HepG2 (cell line): ENCODE measurements around the gene REM2. TPM values are rescaled to one million over a fixed set of nuclear protein-coding genes. Genes with fewer than 3 reads are reported as not detected.

Experiments used
- ATF7-NPFF ChIP-seq: sonication (generic); formaldehyde crosslinking; IDR thresholded peaks from 2 replicates; pipeline ENCODE4 v1.8.1; 2023; ENCODE audit warnings: mild to moderate bottlenecking, low read depth, missing genetic modification reagents, moderate library complexity
- ATRX ChIP-seq: sonication (generic); formaldehyde crosslinking; IDR thresholded peaks from 2 replicates; pipeline ENCODE4 v1.4.0; 2020; ENCODE audit warnings: missing genetic modification reagents, borderline replicate concordance
- FOXK2 ChIP-seq: fragments of 450-650 bp; IDR thresholded peaks from 2 replicates; pipeline ENCODE4 v1.6.1; 2016
- GLI4 ChIP-seq: sonication (generic); formaldehyde crosslinking; IDR thresholded peaks from 2 replicates; pipeline ENCODE4 v1.5.1; 2020; ENCODE audit warnings: missing genetic modification reagents, mild to moderate bottlenecking, moderate library complexity, borderline replicate concordance
- HNRNPH1 ChIP-seq: fragments of 200-400 bp; formaldehyde crosslinking; optimal IDR thresholded peaks from 2 replicates; pipeline ENCODE3; 2017; ENCODE audit warnings: mild to moderate bottlenecking, low read depth, low read length
- KDM4B ChIP-seq: sonication (generic); formaldehyde crosslinking; IDR thresholded peaks from 2 replicates; pipeline ENCODE4 v1.4.0; 2020; ENCODE audit warnings: missing genetic modification reagents
- NFE2 ChIP-seq: sonication (generic); formaldehyde crosslinking; IDR thresholded peaks from 2 replicates; pipeline ENCODE4 v1.4.0; 2020; ENCODE audit warnings: missing genetic modification reagents
- NFE2L2 ChIP-seq: fragments of 150-350 bp; IDR thresholded peaks from 2 replicates; pipeline ENCODE4 v1.6.1; 2014; ENCODE audit warnings: low read length
- NKX3-1 ChIP-seq: sonication (generic); formaldehyde crosslinking; IDR thresholded peaks from 2 replicates; pipeline ENCODE4 v1.5.0; 2020; ENCODE audit warnings: missing genetic modification reagents
- POLR2AphosphoS2 ChIP-seq: IDR thresholded peaks from 2 replicates; pipeline ENCODE4 v1.6.1; 2011; ENCODE audit warnings: low read depth, low read length, improper control_type of control experiment
- REL ChIP-seq: sonication (generic); formaldehyde crosslinking; conservative IDR thresholded peaks from 2 replicates; pipeline ENCODE4 v1.8.0; 2022; ENCODE audit warnings: mild to moderate bottlenecking, missing genetic modification reagents, moderate library complexity
- SRY ChIP-seq: sonication (generic); formaldehyde crosslinking; IDR thresholded peaks from 2 replicates; pipeline ENCODE4 v1.8.0; 2022; ENCODE audit warnings: mild to moderate bottlenecking, missing genetic modification reagents
- SUZ12 ChIP-seq: fragments of 150-350 bp; IDR thresholded peaks from 2 replicates; pipeline ENCODE4 v1.6.1; 2014; ENCODE audit warnings: low read depth, low read length
- ZNF296 ChIP-seq: sonication (generic); formaldehyde crosslinking; conservative IDR thresholded peaks from 2 replicates; pipeline ENCODE4 v1.5.0; 2020; ENCODE audit warnings: mild to moderate bottlenecking, missing genetic modification reagents
- ZNF326 ChIP-seq: sonication (generic); formaldehyde crosslinking; IDR thresholded peaks from 2 replicates; pipeline ENCODE4 v1.4.0; 2020; ENCODE audit warnings: missing genetic modification reagents, borderline replicate concordance
- ZNF546 ChIP-seq: sonication (generic); formaldehyde crosslinking; conservative IDR thresholded peaks from 2 replicates; pipeline ENCODE4 v1.8.1; 2023; ENCODE audit warnings: mild to moderate bottlenecking, missing genetic modification reagents
- ZNF605 ChIP-seq: sonication (generic); formaldehyde crosslinking; IDR thresholded peaks from 2 replicates; pipeline ENCODE4 v1.8.0; 2022; ENCODE audit warnings: mild to moderate bottlenecking, missing genetic modification reagents
- ZNF614 ChIP-seq: IDR thresholded peaks from 2 replicates; pipeline ENCODE4 v1.6.1; 2018; ENCODE audit warnings: missing biosample characterization, missing genetic modification reagents, inconsistent platforms, borderline replicate concordance
- ZNF709 ChIP-seq: sonication (generic); formaldehyde crosslinking; IDR thresholded peaks from 2 replicates; pipeline ENCODE4 v1.5.0; 2020; ENCODE audit warnings: mild to moderate bottlenecking, missing genetic modification reagents
- ZNF782 ChIP-seq: sonication (generic); formaldehyde crosslinking; IDR thresholded peaks from 2 replicates; pipeline ENCODE4 v1.4.0; 2020; ENCODE audit warnings: missing genetic modification reagents, mild to moderate bottlenecking, borderline replicate concordance
- polyA plus RNA-seq, 8 experiments: library from polyadenylated mRNA; depleted of rRNA in 3 of 8; stranded (reverse) in 7 of 8; unstranded in 1 of 8; fragments of >200 nt; fragmentation: Illumina TruSeq in 4 of 8; extraction: Trizol in 4 of 8; gene quantifications; 2 replicates each; pipeline versions ENCODE4 v1.2.1 to v1.2.3, GENCODE V29; 2011 to 2016; ENCODE audit warnings: low read depth in 4 of 8, missing spikeins in 1 of 8, mixed read lengths in 1 of 8; ENCODE audit not compliant: insufficient read depth in 1 of 8
- total RNA-seq, 5 experiments: library from RNA; depleted of rRNA; stranded (reverse); fragments of >200 nt; fragmentation: Illumina TruSeq; extraction: Trizol; gene quantifications; 2 replicates each; pipeline ENCODE4 v1.2.3, GENCODE V29; 2016; ENCODE audit warnings: low read depth in 1 of 5
- TF ChIP-seq, protein P1 (sequence below): sonication (generic); formaldehyde crosslinking; IDR thresholded peaks from 2 replicates; pipeline ENCODE4 v1.4.0; 2020; ENCODE audit warnings: missing genetic modification reagents
- TF ChIP-seq, protein P2 (sequence below): sonication (generic); formaldehyde crosslinking; IDR thresholded peaks from 2 replicates; pipeline ENCODE4 v1.4.0; 2020; ENCODE audit warnings: mild to moderate bottlenecking, missing genetic modification reagents
- TF ChIP-seq, protein P3 (sequence below): sonication (generic); formaldehyde crosslinking; IDR thresholded peaks from 2 replicates; pipeline ENCODE4 v1.9.0; 2021; ENCODE audit warnings: missing genetic modification reagents, mild to moderate bottlenecking, borderline replicate concordance
- TF ChIP-seq, protein P4 (sequence below): sonication (generic); formaldehyde crosslinking; IDR thresholded peaks from 2 replicates; pipeline ENCODE4 v1.8.0; 2022; ENCODE audit warnings: missing genetic modification reagents, mild to moderate bottlenecking, moderate library complexity, borderline replicate concordance

The REM2 gene
- total and polyA plus RNA-seq, 2 of the 13 experiments (the other 11 are each of a cell fraction or from before 2014, with no cell fraction given), result 0.20 TPM; not detected in 1

DNA sequence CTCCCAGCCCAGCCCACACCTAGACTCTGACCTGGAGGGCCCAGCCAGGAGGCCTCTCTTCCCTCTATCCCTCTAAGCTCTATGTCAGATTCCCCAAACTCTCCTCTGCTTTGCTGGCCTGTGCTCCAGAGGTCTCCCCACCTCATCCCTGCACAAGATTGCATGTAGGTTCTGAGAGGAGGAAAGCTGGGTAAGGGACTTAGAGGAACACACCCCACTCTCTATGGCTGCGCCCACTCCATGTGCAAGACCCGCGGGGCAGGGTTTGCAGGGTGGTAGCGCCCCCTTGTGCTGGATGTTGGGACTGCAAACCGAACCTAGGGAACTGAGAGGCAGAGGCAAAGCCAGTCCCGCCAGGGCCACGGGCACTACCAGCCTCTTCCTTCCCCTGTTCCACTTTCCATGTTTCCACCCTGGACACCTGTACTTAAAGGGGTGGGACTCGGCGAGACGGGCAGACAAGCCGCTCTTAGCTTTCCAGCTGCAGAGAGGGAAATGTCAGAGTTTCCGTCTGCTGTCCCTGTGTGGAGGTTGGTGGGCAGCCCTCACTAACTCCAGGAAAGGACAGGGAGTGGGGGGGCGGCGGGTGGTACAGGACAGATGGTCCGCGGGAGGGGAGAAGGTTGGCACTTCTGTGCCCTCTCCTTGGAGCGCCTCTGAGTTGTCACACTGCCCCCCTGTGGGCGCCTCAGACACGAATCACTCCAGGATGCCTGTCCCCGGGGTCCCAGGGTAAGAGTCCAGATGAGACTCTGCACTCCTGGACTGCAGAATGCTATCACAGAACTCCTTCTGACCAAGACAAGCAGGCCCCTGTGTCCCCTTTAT is 29.9 kb upstream of the REM2 start (continued):
- TF ChIP-seq, protein P1, sequence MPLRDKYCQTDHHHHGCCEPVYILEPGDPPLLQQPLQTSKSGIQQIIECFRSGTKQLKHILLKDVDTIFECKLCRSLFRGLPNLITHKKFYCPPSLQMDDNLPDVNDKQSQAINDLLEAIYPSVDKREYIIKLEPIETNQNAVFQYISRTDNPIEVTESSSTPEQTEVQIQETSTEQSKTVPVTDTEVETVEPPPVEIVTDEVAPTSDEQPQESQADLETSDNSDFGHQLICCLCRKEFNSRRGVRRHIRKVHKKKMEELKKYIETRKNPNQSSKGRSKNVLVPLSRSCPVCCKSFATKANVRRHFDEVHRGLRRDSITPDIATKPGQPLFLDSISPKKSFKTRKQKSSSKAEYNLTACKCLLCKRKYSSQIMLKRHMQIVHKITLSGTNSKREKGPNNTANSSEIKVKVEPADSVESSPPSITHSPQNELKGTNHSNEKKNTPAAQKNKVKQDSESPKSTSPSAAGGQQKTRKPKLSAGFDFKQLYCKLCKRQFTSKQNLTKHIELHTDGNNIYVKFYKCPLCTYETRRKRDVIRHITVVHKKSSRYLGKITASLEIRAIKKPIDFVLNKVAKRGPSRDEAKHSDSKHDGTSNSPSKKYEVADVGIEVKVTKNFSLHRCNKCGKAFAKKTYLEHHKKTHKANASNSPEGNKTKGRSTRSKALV (CRISPR knock-in tag), result peak; percentile 82
- TF ChIP-seq POLR2AphosphoS2, result no peak
- no peak for TF ChIP-seq FOXK2
- peak; percentile 52; the same call in 1 of the 2 replicates for TF ChIP-seq ATF7-NPFF (CRISPR knock-in tag)
- TF ChIP-seq, protein P2, sequence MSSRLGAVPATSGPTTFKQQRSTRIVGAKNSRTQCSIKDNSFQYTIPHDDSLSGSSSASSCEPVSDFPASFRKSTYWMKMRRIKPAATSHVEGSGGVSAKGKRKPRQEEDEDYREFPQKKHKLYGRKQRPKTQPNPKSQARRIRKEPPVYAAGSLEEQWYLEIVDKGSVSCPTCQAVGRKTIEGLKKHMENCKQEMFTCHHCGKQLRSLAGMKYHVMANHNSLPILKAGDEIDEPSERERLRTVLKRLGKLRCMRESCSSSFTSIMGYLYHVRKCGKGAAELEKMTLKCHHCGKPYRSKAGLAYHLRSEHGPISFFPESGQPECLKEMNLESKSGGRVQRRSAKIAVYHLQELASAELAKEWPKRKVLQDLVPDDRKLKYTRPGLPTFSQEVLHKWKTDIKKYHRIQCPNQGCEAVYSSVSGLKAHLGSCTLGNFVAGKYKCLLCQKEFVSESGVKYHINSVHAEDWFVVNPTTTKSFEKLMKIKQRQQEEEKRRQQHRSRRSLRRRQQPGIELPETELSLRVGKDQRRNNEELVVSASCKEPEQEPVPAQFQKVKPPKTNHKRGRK (CRISPR knock-in tag), result peak; percentile 94
- TF ChIP-seq HNRNPH1, result peak; percentile 88
- TF ChIP-seq ZNF296 (CRISPR knock-in tag), result peak; percentile 82; the same call in 1 of the 2 replicates
- peak; percentile 44; the same call in 1 of the 2 replicates for TF ChIP-seq ZNF709 (CRISPR knock-in tag)
- TF ChIP-seq ZNF546 (CRISPR knock-in tag), result 0 out of 2 replicates have a peak, but pooled peaks have one; percentile 51
- no peak for TF ChIP-seq NFE2 (CRISPR knock-in tag)
- TF ChIP-seq ZNF614 (CRISPR knock-in tag), result peak; percentile 86
- TF ChIP-seq KDM4B, result peak; percentile 86; the same call in 1 of the 2 replicates
- no peak for TF ChIP-seq NKX3-1 (CRISPR knock-in tag)
- TF ChIP-seq ATRX (CRISPR knock-in tag), result 0 out of 2 replicates have a peak, but pooled peaks have one; percentile 90
- TF ChIP-seq ZNF782 (CRISPR knock-in tag), result peak; percentile 97
- no peak; the same call in 1 of the 2 replicates for TF ChIP-seq NFE2L2
- TF ChIP-seq SRY (CRISPR knock-in tag), result peak; percentile 87
- peak; percentile 97 for TF ChIP-seq GLI4 (CRISPR knock-in tag)
- TF ChIP-seq, protein P3, sequence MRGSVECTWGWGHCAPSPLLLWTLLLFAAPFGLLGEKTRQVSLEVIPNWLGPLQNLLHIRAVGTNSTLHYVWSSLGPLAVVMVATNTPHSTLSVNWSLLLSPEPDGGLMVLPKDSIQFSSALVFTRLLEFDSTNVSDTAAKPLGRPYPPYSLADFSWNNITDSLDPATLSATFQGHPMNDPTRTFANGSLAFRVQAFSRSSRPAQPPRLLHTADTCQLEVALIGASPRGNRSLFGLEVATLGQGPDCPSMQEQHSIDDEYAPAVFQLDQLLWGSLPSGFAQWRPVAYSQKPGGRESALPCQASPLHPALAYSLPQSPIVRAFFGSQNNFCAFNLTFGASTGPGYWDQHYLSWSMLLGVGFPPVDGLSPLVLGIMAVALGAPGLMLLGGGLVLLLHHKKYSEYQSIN (CRISPR knock-in tag), result no peak
- TF ChIP-seq ZNF605 (CRISPR knock-in tag), result peak; percentile 90
- TF ChIP-seq ZNF326 (CRISPR knock-in tag), result no peak
- TF ChIP-seq, protein P4, sequence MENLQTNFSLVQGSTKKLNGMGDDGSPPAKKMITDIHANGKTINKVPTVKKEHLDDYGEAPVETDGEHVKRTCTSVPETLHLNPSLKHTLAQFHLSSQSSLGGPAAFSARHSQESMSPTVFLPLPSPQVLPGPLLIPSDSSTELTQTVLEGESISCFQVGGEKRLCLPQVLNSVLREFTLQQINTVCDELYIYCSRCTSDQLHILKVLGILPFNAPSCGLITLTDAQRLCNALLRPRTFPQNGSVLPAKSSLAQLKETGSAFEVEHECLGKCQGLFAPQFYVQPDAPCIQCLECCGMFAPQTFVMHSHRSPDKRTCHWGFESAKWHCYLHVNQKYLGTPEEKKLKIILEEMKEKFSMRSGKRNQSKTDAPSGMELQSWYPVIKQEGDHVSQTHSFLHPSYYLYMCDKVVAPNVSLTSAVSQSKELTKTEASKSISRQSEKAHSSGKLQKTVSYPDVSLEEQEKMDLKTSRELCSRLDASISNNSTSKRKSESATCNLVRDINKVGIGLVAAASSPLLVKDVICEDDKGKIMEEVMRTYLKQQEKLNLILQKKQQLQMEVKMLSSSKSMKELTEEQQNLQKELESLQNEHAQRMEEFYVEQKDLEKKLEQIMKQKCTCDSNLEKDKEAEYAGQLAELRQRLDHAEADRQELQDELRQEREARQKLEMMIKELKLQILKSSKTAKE, result no peak
- TF ChIP-seq REL (CRISPR knock-in tag), result no peak
- TF ChIP-seq SUZ12, result no peak; the same call in 1 of the 2 replicates
